ENCODE results near the gene KPNA6.

Gene KPNA6

DNA sequence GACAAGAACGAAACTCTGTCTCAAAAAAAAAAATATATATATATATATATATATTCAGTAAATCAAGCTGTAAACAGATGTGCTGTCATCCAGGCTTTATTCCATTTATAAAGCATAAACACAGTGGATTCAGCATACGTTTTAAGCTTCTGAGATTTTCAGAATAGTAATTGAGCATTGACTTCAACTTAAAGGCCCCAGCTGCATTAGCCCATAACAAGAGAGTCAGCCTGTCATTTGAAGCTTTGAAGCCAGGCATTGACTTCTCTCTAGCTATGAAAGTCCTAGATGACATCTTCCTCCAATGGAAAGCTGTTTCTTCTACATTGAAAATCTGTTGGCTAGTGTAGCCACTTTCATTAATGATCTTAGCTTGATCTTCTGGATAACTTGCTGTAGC lies 6.6 kb downstream of the KPNA6 start:
- Histone ChIP-seq H4K20me1 (ENCODE audit: low read depth, low read length) (0 out of 2 replicates have a peak, but pooled peaks cover 7% of the 10 kb centered on the region), H3K9me2 (replicated peaks; ENCODE audit: insufficient read depth, low read length) (no peaks in the 10 kb centered on the region), H2AFZ (ENCODE audit: low read depth, low read length, severe bottlenecking) (no peak overlapping the region), H3K9ac (ENCODE audit: low read length) (no peak overlapping the region), H3K4me2 (ENCODE audit: low read depth, low read length, poor library complexity, severe bottlenecking) (no peak overlapping the region), H3K36me3 (ENCODE audit: low read length) (no peaks in the 10 kb centered on the region), H3K27me3 (ENCODE audit: low read length) (no peaks in the 10 kb centered on the region), H3K27ac (ENCODE audit: low read depth, low read length) (no peak overlapping the region), H3K4me3 (ENCODE audit: insufficient read depth, low read length, poor library complexity, severe bottlenecking) (no peak overlapping the region), H3K79me2 (ENCODE audit: insufficient read depth, low read length) (peaks cover 94% of the 10 kb centered on the region), H3K9me3 (ENCODE audit: insufficient read depth, low read length) (no peaks in the 10 kb centered on the region), H3F3A (ENCODE audit: insufficient read depth) (peaks cover 4% of the 10 kb centered on the region; the same call in 1 of the 2 replicates)
- TF ChIP-seq, protein P1, sequence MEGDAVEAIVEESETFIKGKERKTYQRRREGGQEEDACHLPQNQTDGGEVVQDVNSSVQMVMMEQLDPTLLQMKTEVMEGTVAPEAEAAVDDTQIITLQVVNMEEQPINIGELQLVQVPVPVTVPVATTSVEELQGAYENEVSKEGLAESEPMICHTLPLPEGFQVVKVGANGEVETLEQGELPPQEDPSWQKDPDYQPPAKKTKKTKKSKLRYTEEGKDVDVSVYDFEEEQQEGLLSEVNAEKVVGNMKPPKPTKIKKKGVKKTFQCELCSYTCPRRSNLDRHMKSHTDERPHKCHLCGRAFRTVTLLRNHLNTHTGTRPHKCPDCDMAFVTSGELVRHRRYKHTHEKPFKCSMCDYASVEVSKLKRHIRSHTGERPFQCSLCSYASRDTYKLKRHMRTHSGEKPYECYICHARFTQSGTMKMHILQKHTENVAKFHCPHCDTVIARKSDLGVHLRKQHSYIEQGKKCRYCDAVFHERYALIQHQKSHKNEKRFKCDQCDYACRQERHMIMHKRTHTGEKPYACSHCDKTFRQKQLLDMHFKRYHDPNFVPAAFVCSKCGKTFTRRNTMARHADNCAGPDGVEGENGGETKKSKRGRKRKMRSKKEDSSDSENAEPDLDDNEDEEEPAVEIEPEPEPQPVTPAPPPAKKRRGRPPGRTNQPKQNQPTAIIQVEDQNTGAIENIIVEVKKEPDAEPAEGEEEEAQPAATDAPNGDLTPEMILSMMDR (IDR thresholded peaks at IDR 0.05; ENCODE audit: insufficient read depth, low read length, poor library complexity, severe bottlenecking), result no peak
- no peak for TF ChIP-seq EZH2phosphoT487 (conservative IDR thresholded peaks at IDR 0.05; ENCODE audit: low read length)

DNA sequence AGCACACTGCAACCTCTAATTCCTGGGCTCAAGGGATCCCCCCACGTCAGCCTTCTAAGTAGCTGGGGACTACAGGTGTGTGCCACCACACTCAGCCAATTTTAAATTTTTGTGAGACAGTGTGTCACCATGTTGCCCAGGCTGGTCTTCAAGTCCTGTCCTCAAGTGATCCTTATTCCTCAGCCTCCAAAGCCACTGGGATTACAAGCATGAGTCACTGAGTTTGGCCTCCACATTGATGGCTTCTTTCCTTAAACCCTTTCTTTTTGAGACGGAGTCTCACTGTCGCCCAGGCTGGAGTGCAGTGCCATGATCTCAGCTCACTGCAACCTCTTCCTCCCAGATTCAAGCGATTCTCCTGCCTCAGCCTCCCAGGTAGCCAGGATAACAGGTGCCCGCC lies 7.6 kb downstream of the KPNA6 start:
- H3K4me2 ChIP-seq (ENCODE audit: low read depth, low read length, poor library complexity, severe bottlenecking), result no peak overlapping the region
- H4K20me1 ChIP-seq (ENCODE audit: low read depth, low read length), result 0 out of 2 replicates have a peak, but pooled peaks cover 8% of the 10 kb centered on the region
- H3K9ac ChIP-seq (ENCODE audit: low read length), result no peak overlapping the region
- H3K79me2 ChIP-seq (ENCODE audit: insufficient read depth, low read length), result peaks cover 92% of the 10 kb centered on the region
- H3K4me3 ChIP-seq (ENCODE audit: insufficient read depth, low read length, poor library complexity, severe bottlenecking), result no peak overlapping the region
- H3K9me3 ChIP-seq (ENCODE audit: insufficient read depth, low read length), result no peaks in the 10 kb centered on the region
- no peak for TF ChIP-seq EZH2phosphoT487 (conservative IDR thresholded peaks at IDR 0.05; ENCODE audit: low read length)
- TF ChIP-seq, protein P1 (IDR thresholded peaks at IDR 0.05; ENCODE audit: insufficient read depth, low read length, poor library complexity, severe bottlenecking), result no peak
- no peak overlapping the region for H3K27ac ChIP-seq (ENCODE audit: low read depth, low read length)
- H2AFZ ChIP-seq (ENCODE audit: low read depth, low read length, severe bottlenecking), result no peak overlapping the region
- H3K27me3 ChIP-seq (ENCODE audit: low read length), result no peaks in the 10 kb centered on the region
- no peaks in the 10 kb centered on the region for H3K36me3 ChIP-seq (ENCODE audit: low read length)
- H3F3A ChIP-seq (ENCODE audit: insufficient read depth), result peaks cover 4% of the 10 kb centered on the region; the same call in 1 of the 2 replicates
- no peaks in the 10 kb centered on the region for H3K9me2 ChIP-seq (replicated peaks; ENCODE audit: insufficient read depth, low read length)

DNA sequence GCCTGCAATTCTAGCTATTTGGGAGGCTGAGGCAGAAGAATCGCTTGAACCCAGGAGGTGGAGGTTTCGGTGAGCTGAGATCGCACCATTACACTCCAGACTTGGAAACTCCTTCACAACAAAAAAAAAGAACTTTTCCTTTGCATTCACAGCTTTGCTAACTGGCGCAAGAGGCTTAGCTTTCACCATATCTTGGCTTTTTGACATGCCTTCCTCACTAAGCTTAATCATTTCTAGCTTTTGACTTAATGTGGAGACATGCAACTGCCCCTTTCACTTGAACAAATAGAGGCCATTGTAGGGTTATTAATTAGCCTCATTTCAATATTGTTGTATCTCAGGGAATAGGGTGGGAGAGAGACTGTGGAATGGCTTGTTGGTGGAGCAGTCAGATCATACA lies 8.7 kb downstream of the KPNA6 start:
- H3K79me2 ChIP-seq (ENCODE audit: insufficient read depth, low read length), result peaks cover 92% of the 10 kb centered on the region
- no peaks in the 10 kb centered on the region for H3F3A ChIP-seq (ENCODE audit: insufficient read depth)
- H3K4me2 ChIP-seq (ENCODE audit: low read depth, low read length, poor library complexity, severe bottlenecking), result no peak overlapping the region
- no peak overlapping the region for H3K27ac ChIP-seq (ENCODE audit: low read depth, low read length)
- no peaks in the 10 kb centered on the region for H3K9me3 ChIP-seq (ENCODE audit: insufficient read depth, low read length)
- H3K36me3 ChIP-seq (ENCODE audit: low read length), result no peaks in the 10 kb centered on the region
- H3K9me2 ChIP-seq (replicated peaks; ENCODE audit: insufficient read depth, low read length), result no peaks in the 10 kb centered on the region
- no peak overlapping the region for H3K4me3 ChIP-seq (ENCODE audit: insufficient read depth, low read length, poor library complexity, severe bottlenecking)
- no peak overlapping the region for H2AFZ ChIP-seq (ENCODE audit: low read depth, low read length, severe bottlenecking)
- H3K9ac ChIP-seq (ENCODE audit: low read length), result no peak overlapping the region
- no peak for TF ChIP-seq EZH2phosphoT487 (conservative IDR thresholded peaks at IDR 0.05; ENCODE audit: low read length)
- TF ChIP-seq, protein P1 (IDR thresholded peaks at IDR 0.05; ENCODE audit: insufficient read depth, low read length, poor library complexity, severe bottlenecking), result no peak
- no peaks in the 10 kb centered on the region for H3K27me3 ChIP-seq (ENCODE audit: low read length)
- 0 out of 2 replicates have a peak, but pooled peaks cover 4% of the 10 kb centered on the region for H4K20me1 ChIP-seq (ENCODE audit: low read depth, low read length)

All from SU-DHL-6 (cell line).